Left cardiac atrium (tissue), 4 donors: Measurements from ENCODE around the gene TUT4. TPM values are rescaled to one million over a fixed set of nuclear protein-coding genes. Genes with fewer than 3 reads are reported as not detected.

Experiments
- ATAC-seq, 2 donors: fragments of 200-7000 bp; cut with Tn5 transposase; one replicate each; pipeline ENCODE4 v1.9.1; 2020; ENCODE audit warnings: mild to moderate bottlenecking in 2 of 2, moderate library complexity in 2 of 2
- DNase-seq: peaks from one replicate; pipeline ENCODE4 v3.0.0-alpha.2; 2020
- intact Hi-C, 2 donors: fragments of 100-400 bp; cut with DNase I; formaldehyde crosslinking; loops; one replicate each; pipeline versions ENCODE4 v1.14.1 to v1.15.1; 2022 to 2023
- total RNA-seq, 2 donors: library from RNA; stranded (reverse); fragmentation: NEBNext Ultra II Directional; extraction: Animal tissue kit (Norgen Biotek cat#: 25700); gene quantifications; one replicate each; pipeline ENCODE4 v1.2.1, GENCODE V29; 2021
- donor health status: DM: no; HTN: yes; CAD: no.
- donor health status: DM: no; HTN: yes; CAD: no; lungs with severe emphysema.
- donor health status: DM: yes; HTN: yes; CAD: no.
- donor health status: Dilated cardiomyopathy.

The TUT4 gene
- total RNA-seq, 2 donors from 2014 or later: 30.1 to 32.7 TPM

DNA sequence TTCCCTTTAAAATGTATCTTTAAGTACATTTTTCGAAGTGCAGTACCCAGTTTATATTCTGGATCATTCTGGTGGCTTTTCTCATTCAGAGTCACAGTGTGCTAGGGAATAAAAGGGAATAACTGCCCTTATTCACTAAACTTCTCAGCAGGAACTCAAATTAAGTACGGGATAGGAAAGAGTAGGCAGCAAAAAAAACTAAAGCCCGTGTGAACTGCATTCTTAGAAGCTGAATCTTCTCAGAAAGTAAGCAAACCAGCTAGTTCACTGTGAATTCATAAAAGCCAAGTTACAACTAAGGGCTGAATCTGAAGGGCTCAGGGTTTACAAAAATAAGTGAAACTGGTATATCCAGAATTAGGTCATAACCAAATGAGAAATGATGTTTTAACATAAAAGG lies 126.5 kb downstream of the TUT4 start:
- DNase-seq (no peak), ATAC-seq (no peak)
- intact Hi-C loops: no loop called here

DNA sequence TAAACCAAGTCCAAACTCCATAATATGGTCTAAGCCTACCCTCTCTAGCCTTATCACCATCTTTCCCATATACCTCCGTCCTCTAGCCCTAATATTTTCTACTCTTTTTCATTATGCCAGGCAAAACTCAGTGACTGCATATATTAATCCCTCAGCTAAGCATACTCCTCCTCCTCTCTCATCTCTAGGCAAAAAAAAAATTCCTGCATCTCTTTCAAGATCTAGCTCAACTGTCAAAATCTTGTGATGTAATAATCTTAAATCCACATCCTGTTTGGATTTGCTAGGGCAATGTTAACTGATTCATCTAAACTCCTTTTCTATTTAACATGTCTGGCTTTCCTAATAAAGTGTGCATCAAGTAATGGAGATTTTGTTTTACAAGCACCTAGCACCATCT lies 128.1 kb downstream of the TUT4 start:
- intact Hi-C loops: no loop called here
- ATAC-seq (no peak), DNase-seq (no peak)

DNA sequence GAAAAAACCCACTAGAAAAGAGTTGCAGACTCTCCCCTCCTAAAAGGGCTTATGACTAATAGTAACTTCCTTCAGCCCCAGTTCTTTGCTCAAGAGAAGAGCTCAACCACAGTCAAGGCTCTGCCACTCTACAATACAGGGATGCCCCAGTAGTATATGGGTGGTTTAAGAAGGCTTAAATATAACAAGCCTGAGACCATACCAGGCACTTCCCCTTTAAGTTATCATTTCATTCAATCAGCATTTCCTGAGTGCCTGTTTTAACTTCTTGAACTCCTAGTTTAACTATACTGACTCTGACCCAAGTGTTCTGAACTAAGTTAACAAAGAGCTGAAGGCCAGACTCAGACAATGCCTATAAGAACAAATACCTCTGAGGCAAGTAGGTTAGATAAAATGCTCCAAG lies 128.7 kb downstream of the TUT4 start:
- no peak for DNase-seq
- intact Hi-C loops: no loop called here
- ATAC-seq: peak in 1 of 2 donors; percentile 41

DNA sequence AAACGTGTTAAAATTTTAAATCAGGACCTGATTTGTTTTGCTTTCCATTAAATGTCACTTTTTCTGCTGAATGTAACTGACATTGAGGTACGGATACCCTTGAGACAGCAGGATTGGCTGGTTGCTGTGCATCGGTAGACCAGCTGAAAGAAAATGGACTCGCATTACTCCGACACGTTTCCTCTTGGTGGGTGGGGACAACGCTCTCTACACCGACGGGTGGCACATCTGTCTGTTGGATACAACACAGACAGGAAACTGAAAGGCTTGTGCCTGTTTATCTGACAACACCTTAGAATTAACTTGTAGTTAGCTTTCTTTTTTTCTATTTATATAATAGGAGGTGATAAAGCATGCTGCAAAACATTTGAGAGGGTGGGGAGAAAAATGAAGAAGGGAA lies 129.1 kb downstream of the TUT4 start:
- ATAC-seq (peak in 1 of 2 donors; percentile 67), DNase-seq (no peak)

DNA sequence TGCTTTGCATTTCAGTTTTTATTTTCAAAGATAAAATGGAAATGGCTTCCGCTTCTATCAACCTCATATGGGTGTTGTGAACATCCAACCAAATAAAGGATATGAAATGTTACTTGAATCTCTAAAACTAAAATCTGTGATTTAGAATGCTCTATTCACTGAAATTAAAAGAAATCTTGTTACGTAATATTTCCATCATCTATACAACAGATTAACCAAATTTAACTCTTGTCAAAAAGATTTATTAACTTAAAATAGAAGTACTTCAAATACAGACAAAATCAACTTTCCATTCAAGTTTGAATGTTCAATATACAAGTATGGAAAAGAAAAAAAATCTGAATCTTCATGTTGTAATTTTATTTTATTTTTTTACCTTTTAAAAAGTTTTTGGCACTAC lies 129.8 kb downstream of the TUT4 start:
- intact Hi-C loops: no loop called here
- DNase-seq (no peak), ATAC-seq (no peak)

More for the DNA sequence above, 129.1 kb downstream of the TUT4 start:
- intact Hi-C loops: no loop called here

DNA sequence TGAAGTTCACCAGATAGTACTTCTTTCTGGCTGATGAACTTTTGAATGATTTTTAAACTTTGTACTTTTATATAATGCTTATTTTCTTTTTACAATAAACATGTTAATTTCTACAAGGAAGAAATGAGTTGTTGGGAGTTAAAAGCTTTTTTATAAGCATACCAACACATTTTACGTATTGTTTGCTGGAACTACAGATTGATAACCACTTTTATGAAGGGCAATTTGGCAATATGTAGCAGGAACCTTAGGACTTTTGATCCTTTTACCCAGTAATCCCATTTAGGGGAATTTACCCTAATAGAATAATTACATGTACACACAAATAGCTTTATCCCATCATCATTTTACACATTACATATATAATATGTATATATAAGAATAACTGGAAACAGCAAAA lies 132.2 kb downstream of the TUT4 start:
- ATAC-seq (no peak), DNase-seq (no peak)
- intact Hi-C loops: no loop called here

DNA sequence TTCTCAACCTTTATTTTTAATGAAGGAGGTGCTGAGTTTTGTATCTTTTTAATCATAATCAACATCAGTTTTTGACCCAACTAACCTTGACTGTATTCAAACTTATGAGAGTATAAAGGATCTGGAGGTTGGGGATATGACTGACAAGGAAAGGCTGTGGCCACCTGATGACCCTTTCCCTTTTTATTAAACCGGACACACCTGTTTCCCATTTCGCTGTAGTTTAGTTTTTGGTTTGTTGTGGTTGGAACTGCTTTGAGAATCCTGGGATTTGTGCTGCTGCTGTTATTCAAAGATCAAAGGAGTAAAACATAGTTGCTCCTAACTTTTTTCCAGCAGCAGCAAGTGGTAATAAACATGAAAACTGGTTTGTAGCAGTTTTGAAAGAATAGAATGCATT lies 136.1 kb downstream of the TUT4 start:
- intact Hi-C loops: no loop called here
- no peak for ATAC-seq
- no peak for DNase-seq

DNA sequence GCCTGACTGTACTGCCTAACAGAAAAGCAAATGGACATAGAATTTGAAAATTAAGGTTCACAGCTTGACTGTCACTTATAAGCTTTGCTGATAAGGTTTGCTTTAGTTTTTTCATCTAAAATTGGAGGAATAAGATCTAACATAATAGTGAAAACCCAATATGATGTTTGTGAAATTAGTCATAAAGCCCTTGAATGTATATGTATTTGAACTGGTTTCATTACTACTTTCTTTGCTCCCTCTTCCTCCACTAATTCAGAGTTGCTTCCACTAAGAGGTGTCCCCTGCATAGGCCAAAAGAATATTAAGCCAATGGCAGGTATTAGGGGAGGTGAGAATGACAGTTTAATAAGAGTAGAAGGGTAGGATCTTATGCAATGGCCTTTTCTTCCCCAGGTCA lies 137.9 kb downstream of the TUT4 start:
- intact Hi-C loops: no loop called here
- ATAC-seq: no peak

DNA sequence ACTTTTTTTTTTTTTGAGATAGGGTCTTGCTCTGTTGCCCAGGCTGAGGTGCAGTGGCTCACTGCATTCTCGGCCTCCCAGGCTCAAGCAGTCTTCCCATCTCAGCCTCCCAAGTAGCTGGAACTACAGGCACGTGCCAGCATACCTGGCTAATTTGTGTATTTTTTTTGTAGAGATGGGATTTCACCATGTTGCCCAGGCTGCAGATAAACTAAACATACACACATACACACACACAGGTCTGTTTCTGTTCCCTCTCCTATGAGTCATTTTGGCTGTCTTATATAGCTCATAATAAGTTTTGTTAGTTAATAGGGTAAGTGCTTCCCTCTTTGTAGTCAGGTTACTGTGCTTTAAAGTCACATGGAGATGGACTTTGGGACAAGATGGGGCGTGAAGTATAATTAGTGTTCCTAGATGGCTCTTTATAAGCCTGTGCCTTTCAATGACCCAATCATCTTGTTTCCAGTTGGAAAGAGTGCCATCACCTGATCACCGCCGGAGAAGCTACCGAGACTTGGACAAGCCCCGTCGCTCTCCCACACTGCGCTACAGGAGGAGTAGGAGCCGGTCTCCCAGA lies 139.4 kb downstream of the TUT4 start:
- intact Hi-C loops: no loop called here
- DNase-seq (no peak), ATAC-seq (no peak)

More for the DNA sequence above, 137.9 kb downstream of the TUT4 start:
- DNase-seq: no peak

DNA sequence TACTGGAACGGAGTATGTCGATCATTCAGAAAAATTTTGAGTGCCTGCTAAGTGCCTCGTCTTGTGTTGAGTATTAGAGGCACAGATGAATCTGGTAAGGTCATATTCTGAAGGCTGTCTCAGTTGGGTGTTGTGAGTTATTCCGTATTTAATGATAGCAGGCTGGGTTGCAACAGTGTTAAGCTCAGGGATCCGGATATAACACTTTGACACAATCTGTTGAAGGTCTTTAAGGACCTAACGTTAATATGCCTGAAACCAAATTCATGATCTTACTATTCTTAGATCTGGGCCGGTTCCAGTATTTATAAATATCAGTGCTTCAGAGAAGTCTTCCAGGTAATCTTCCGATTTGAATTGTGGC lies 147.9 kb downstream of the TUT4 start:
- ATAC-seq: no peak
- intact Hi-C loops: no loop called here

DNA sequence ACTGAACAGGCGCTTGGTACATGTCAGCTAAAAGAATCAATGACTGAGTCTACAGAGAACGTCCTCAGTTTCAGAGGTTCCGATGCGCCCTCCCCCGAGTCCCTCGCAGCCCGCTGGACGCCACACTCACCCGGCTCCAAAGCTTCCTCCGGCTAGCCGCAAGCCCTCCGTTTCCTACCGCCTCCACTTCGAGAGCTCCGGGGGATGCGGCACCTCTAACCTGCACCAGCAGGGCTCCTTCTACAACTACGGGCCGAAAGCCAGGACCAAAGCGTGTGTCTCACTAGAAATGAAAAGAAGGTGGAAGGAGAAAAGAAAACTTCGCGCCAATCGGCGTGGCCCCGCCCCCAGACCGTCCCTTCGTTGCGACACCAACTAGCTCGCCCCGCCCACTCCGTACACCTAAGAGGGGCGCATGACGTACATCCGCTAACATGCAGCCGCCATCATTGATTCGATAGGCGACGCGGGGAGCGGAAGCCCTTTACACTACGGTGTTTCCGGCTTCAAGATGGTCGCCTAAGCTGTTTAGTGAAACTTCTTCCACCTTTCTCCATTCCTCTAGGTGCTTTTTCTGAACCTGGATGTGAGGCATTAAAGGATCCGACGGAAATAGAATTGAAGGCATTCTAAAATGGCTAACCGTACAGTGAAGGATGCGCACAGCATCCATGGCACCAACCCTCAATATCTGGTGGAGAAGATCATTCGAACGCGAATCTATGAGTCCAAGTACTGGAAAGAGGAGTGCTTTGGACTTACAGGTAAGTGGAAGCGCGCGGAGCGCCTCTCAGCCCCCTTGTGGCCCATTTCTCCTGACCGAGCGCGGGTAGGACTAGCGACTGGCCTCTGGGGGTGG lies 148.5 kb downstream of the TUT4 start, which contains the start of the genes ORC1 and PRPF38A:
ORC1 (minus strand) TSS at position 308 of the 859 bp plus-strand sequence. CDS start 2,200 bp downstream, outside the sequence.
PRPF38A (plus strand) TSS at position 487 of the 859 bp plus-strand sequence; CDS start at position 635, 148 bp downstream.
- peak; percentile 100 for ATAC-seq
- intact Hi-C loops: no loop called here
- peak; percentile 98 for DNase-seq

More for the DNA sequence above, 147.9 kb downstream of the TUT4 start:
- no peak for DNase-seq

DNA sequence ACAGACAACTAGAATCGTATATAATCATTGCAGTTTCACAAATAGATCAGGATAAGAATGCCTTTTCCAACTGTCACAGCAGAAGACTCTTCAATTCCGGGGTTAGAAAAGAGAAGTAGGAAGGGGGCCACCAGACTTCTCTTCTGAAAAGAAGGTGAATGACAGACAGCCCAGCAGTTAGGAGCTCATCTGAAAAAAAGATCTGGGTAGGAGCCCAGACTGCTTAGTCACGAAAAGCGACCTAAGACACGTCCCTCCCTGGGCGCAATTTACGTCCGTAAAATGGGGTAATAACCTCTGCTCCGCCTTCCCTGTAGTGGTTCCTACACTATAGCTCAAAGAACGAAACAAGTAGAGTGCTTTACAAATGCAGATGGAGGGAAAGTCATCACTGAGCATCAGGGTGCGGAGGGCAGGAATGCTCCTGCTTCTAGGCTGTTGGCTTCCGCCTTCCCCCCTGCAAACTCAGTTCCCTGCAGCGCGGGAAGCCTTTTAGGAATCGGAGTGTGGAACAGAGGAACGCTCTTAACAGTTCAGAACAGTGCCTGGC lies 149.3 kb downstream of the TUT4 start:
- peak in 1 of 2 donors; percentile 34 for ATAC-seq
- intact Hi-C loops: no loop called here
- DNase-seq: no peak

DNA sequence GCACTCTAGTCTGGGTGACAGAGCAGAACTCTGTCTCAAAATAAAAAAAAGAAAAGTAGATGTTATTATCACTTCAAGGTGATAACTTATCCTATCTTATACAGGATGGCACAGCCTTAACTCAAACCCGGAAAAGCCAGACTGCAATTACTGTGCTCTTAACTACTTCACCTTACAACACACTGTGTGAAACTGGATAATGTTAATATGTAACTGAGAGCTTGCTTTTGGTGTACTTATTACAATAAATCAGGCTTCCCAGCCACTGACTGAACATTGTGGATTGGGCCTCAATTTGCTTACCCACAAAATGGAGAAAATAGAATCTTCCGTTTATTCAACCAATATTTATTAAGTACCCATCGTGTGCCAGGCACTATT lies 150.0 kb downstream of the TUT4 start:
- ATAC-seq (no peak), DNase-seq (no peak)
- intact Hi-C loops: no loop called here

DNA sequence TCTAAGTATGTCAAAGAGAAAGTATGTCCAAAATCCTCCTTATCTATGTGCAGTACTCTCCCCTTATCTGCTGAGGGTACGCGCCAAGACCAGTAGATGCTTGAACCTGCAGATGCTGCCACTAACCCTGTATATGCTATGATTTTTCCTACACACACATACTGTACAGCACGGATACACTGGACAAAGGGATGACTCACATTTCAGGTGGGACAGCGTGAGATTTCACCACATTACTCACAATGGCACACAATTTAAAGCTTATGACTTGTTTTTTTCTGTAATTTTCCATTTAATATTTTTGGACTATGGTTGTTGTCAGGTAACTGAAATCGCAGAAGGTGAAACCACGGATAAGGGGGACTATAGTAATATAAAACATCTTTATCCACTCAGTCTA lies 152.8 kb downstream of the TUT4 start:
- intact Hi-C loops: no loop called here
- no peak for ATAC-seq

DNA sequence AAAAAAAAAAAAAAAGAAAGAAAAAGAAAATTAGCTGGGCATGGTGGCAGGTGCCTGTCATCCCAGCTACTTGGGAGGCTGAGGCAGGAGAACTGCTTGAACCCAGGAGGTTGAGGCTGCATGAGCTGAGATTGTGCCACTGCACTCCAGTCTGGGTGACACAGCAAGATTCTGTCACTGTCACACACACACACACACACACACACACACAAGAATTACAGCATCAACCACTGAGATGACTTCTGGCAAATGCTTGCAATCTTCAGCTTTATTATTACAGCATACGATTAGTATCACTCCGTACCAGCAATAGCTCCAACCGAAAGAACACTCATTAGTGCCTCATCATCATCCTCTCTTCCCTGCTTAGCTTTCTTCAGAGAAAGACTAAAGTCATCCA lies 153.3 kb downstream of the TUT4 start:
- no peak for ATAC-seq
- intact Hi-C loops: no loop called here
- no peak for DNase-seq

More for the DNA sequence above, 152.8 kb downstream of the TUT4 start:
- DNase-seq: no peak

DNA sequence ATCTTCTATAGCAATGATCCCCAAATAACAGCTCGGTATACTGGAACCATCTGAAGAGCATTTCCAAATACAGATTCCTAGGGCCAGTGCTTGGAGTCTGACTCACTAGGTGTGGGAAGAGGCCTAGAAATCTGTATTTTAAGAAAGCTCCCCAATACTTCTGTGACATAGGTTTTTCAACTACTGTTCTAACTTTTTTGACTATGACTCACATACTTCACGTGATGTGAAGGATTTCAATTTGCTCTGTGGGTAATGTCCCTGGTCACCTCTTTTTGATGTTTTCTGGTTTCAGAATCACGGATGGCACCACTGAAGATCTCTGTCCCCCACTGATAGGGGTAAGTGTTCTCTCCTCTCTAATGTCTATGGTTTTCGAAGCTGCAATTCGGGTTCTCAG lies 159.7 kb downstream of the TUT4 start:
- ATAC-seq (no peak), DNase-seq (no peak)
- intact Hi-C loops: no loop called here

DNA sequence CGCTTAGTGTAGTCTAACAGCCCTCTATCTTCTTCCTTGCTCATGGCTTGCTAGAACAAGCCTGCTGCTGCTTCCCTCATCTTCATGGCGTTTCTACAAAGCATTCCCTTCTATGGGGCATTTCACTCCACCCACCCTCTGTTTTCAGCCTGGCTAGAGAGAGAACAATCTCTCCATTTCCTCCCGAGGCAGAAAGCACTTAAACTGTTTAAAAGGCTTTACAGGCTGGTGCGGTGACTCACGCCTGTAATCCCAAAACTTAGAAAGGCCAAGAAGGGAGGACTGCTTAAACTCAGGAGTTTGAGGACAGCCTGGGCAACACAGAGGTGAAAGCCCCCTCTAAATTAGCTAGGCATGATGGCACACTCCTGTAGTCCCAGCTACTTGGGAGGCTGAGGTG lies 166.4 kb downstream of the TUT4 start:
- no peak for ATAC-seq
- intact Hi-C loops: no loop called here
- no peak for DNase-seq

DNA sequence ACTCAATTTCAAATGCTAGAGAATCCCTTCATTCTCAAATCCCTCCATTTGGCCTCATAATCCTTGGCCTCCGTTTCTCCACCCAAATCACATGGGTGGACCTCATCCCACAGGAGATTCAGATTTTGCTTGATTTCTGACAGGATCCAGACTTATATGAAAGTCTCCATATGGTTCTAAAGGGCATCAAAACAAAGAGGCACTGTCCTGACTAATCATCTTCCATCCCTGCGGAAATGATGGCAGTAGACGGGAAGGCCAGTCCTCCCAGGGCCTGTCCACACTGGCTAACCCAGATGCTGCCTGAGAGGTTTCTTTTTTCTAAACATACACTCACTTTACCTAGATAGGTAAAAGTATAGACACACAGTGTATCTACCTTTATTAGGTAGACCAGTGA lies 167.5 kb downstream of the TUT4 start:
- intact Hi-C loops: no loop called here
- ATAC-seq (no peak), DNase-seq (no peak)
